H1 (cell line): Measurements from ENCODE around the gene NFIA. TPM values are rescaled to one million over a fixed set of nuclear protein-coding genes. Genes with fewer than 3 reads are reported as not detected.

Source experiments
- CTCF ChIA-PET: fragments of 300-600 bp; sonication (Branson Sonifier 250); formaldehyde crosslinking; loops from one replicate; lab custom pipeline; 2021; ENCODE audit not compliant: partially characterized antibody; lab: Charles Lee
- POLR2A ChIA-PET: fragments of 300-600 bp; sonication (Branson Sonifier 250); formaldehyde crosslinking; loops from one replicate; lab custom pipeline; 2021; ENCODE audit warnings: inconsistent platforms; ENCODE audit not compliant: partially characterized antibody; lab: Charles Lee
- DNase-seq, 2 experiments: peaks; one replicate each; pipeline versions ENCODE4 v3.0.0 to v3.0.0-alpha.2; 2010 to 2022; ENCODE audit warnings: low spot score in 2 of 2, low read depth in 1 of 2, mixed read lengths in 1 of 2
- FAIRE-seq: peaks from 2 replicates; lab custom pipeline; 2011; peaks lifted over from hg19 to GRCh38; lab: Jason Lieb, UNC
- H2AFZ ChIP-seq: 2 replicates; pipeline ENCODE4 v1.8.1; 2012; ENCODE audit warnings: low read length, inconsistent platforms
- H2AK5ac ChIP-seq: 2 replicates; pipeline ENCODE4 v1.6.1; 2013; ENCODE audit warnings: low read depth, low read length
- H2BK120ac ChIP-seq: replicated peaks from 2 replicates; pipeline ENCODE3; 2013; ENCODE audit warnings: low read depth, low read length, inconsistent platforms
- H2BK12ac ChIP-seq: 2 replicates; pipeline ENCODE4 v1.6.1; 2013; ENCODE audit warnings: low read depth, low read length
- H2BK15ac ChIP-seq: 2 replicates; pipeline ENCODE4 v1.6.1; 2013; ENCODE audit warnings: low read length
- H2BK20ac ChIP-seq: 2 replicates; pipeline ENCODE4 v1.6.1; 2013; ENCODE audit warnings: low read length
- H2BK5ac ChIP-seq: 2 replicates; pipeline ENCODE4 v1.6.1; 2013; ENCODE audit warnings: low read depth, low read length
- H3K14ac ChIP-seq: 2 replicates; pipeline ENCODE4 v1.6.1; 2013; ENCODE audit warnings: inconsistent platforms; ENCODE audit not compliant: insufficient read length
- H3K18ac ChIP-seq: 2 replicates; pipeline ENCODE4 v1.6.1; 2013; ENCODE audit warnings: low read length; ENCODE audit errors: extremely low read depth
- H3K23ac ChIP-seq: 2 replicates; pipeline ENCODE4 v1.6.1; 2013; ENCODE audit warnings: inconsistent platforms; ENCODE audit not compliant: insufficient read length
- H3K23me2 ChIP-seq: 2 replicates; pipeline ENCODE4 v1.6.1; 2013; ENCODE audit warnings: low read depth, low read length
- H3K27ac ChIP-seq: 2 replicates; pipeline ENCODE4 v1.6.1; 2011; ENCODE audit warnings: low read depth, low read length, inconsistent platforms
- H3K27me3 ChIP-seq, 4 experiments: replicated peaks in 1 of 4; 1 replicate in 1 of 4; 2 replicates in 3 of 4; pipeline versions ENCODE4 v1.6.1 to v1.8.1; 2011 to 2013; ENCODE audit warnings: low read length in 3 of 4, mild to moderate bottlenecking in 3 of 4, inconsistent platforms in 2 of 4, mixed read lengths in 2 of 4, moderate library complexity in 1 of 4; ENCODE audit not compliant: control insufficient read depth in 3 of 4, insufficient read depth in 3 of 4; ENCODE audit errors: extremely low read depth in 1 of 4
- H3K36me3 ChIP-seq, 4 experiments: 2 replicates each; pipeline versions ENCODE4 v1.6.1 to v1.8.1; 2011 to 2013; ENCODE audit warnings: mild to moderate bottlenecking in 4 of 4, low read length in 3 of 4, moderate library complexity in 2 of 4, control low read depth in 1 of 4, inconsistent platforms in 1 of 4; ENCODE audit not compliant: insufficient read depth in 4 of 4, control insufficient read depth in 2 of 4
- H3K4ac ChIP-seq: replicated peaks from 2 replicates; pipeline ENCODE3; 2013; ENCODE audit warnings: low read length, low read depth, mixed read lengths, inconsistent platforms; ENCODE audit not compliant: insufficient read length
- H3K4me1 ChIP-seq, 4 experiments: replicated peaks in 1 of 4; 1 replicate in 1 of 4; 2 replicates in 3 of 4; pipeline versions ENCODE4 v1.6.1 to v1.8.1; 2011 to 2013; ENCODE audit warnings: low read length in 3 of 4, inconsistent platforms in 2 of 4, mixed read lengths in 1 of 4; ENCODE audit not compliant: insufficient read depth in 4 of 4, control insufficient read depth in 3 of 4
- H3K4me2 ChIP-seq, 2 experiments: 2 replicates each; pipeline versions ENCODE4 v1.6.1 to v1.8.1; 2011 to 2013; ENCODE audit warnings: low read depth in 2 of 2, low read length in 2 of 2, control low read depth in 1 of 2, inconsistent platforms in 1 of 2, mild to moderate bottlenecking in 1 of 2; ENCODE audit not compliant: insufficient read depth in 1 of 2
- H3K4me3 ChIP-seq, 4 experiments: fragments of 200-600, 300-600 bp in 1 of 4; sonication (generic), shearing (Covaris generic), sonication (Bioruptor Twin) in 1 of 4; 2 replicates each; pipeline versions ENCODE4 v1.5.1 to v1.8.1; 2011 to 2016; ENCODE audit warnings: low read length in 4 of 4, low read depth in 3 of 4, control low read depth in 2 of 4, inconsistent platforms in 2 of 4, mild to moderate bottlenecking in 2 of 4, mixed read lengths in 1 of 4, moderate library complexity in 1 of 4; ENCODE audit not compliant: insufficient read depth in 2 of 4; ENCODE audit errors: extremely low read depth in 1 of 4
- H3K56ac ChIP-seq: replicated peaks from 2 replicates; pipeline ENCODE3; 2013; ENCODE audit warnings: low read depth, mild to moderate bottlenecking, mixed read lengths, low read length, inconsistent platforms; ENCODE audit not compliant: insufficient read length
- H3K79me1 ChIP-seq: 2 replicates; pipeline ENCODE4 v1.6.1; 2013; ENCODE audit warnings: low read depth, low read length, control low read depth
- H3K79me2 ChIP-seq, 2 experiments: 2 replicates each; pipeline versions ENCODE4 v1.6.1 to v1.8.1; 2012 to 2013; ENCODE audit warnings: low read length in 2 of 2, mild to moderate bottlenecking in 2 of 2, inconsistent platforms in 1 of 2; ENCODE audit not compliant: insufficient read depth in 2 of 2, control insufficient read depth in 1 of 2
- H3K9ac ChIP-seq, 4 experiments: replicated peaks in 1 of 4; 1 replicate in 1 of 4; 2 replicates in 3 of 4; pipeline versions ENCODE4 v1.6.1 to v1.8.1; 2011 to 2013; ENCODE audit warnings: low read depth in 3 of 4, low read length in 3 of 4, control low read depth in 2 of 4, mild to moderate bottlenecking in 2 of 4, moderate library complexity in 2 of 4, inconsistent platforms in 1 of 4; ENCODE audit errors: extremely low read depth in 1 of 4
- H3K9me3 ChIP-seq, 2 experiments: 2 replicates each; pipeline versions ENCODE4 v1.6.1 to v1.8.1; 2012 to 2013; ENCODE audit warnings: mild to moderate bottlenecking in 2 of 2, moderate library complexity in 2 of 2, control low read depth in 1 of 2, inconsistent platforms in 1 of 2, low read depth in 1 of 2, low read length in 1 of 2, mixed read lengths in 1 of 2; ENCODE audit not compliant: insufficient read depth in 2 of 2
- H4K20me1 ChIP-seq, 2 experiments: replicated peaks in 1 of 2; 2 replicates each; pipeline versions ENCODE3 to v1.8.1; 2011 to 2013; ENCODE audit warnings: inconsistent platforms in 2 of 2, low read length in 2 of 2, mild to moderate bottlenecking in 1 of 2; ENCODE audit not compliant: insufficient read depth in 2 of 2, control insufficient read depth in 1 of 2
- H4K5ac ChIP-seq: 2 replicates; pipeline ENCODE4 v1.6.1; 2013; ENCODE audit warnings: low read length, low read depth, mixed read lengths, inconsistent platforms; ENCODE audit not compliant: insufficient read length
- H4K8ac ChIP-seq: 2 replicates; pipeline ENCODE4 v1.8.0; 2013; ENCODE audit warnings: mild to moderate bottlenecking, moderate library complexity, low read length, inconsistent platforms; ENCODE audit not compliant: insufficient read depth; ENCODE audit errors: extremely low read depth
- H4K91ac ChIP-seq: replicated peaks from 2 replicates; pipeline ENCODE3; 2013; ENCODE audit warnings: low read length, mixed read lengths, inconsistent platforms; ENCODE audit not compliant: insufficient read length
- CBX8 ChIP-seq: fragments of 300-800, 300-1000 bp; sonication (generic); IDR thresholded peaks from 2 replicates; pipeline ENCODE4 v1.7.1; 2016; ENCODE audit warnings: low read depth, low read length, borderline replicate concordance
- JUN ChIP-seq: IDR thresholded peaks from 2 replicates; pipeline ENCODE4 v1.6.1; 2011; ENCODE audit warnings: low read depth, mild to moderate bottlenecking, improper control_type of control experiment, low read length
- RAD21 ChIP-seq, 2 experiments: IDR thresholded peaks in 1 of 2; conservative IDR thresholded peaks in 1 of 2; 2 replicates each; pipeline ENCODE4 v1.6.1; 2011; ENCODE audit warnings: low read depth in 2 of 2, low read length in 2 of 2, improper control_type of control experiment in 1 of 2, inconsistent platforms in 1 of 2, mild to moderate bottlenecking in 1 of 2, moderate library complexity in 1 of 2
- USF2 ChIP-seq: IDR thresholded peaks from 2 replicates; pipeline ENCODE4 v1.6.1; 2011; ENCODE audit warnings: low read length, improper control_type of control experiment
- polyA plus RNA-seq, 7 experiments: library from polyadenylated mRNA; depleted of rRNA in 3 of 7; stranded (reverse) in 5 of 7; unstranded in 2 of 7; fragments of >200 nt in 5 of 7; fragments of 200-250 nt in 2 of 7; gene quantifications; 1 replicate in 5 of 7; 2 replicates in 1 of 7; 4 replicates in 1 of 7; pipeline versions ENCODE4 v1.2.1 to v1.2.3, GENCODE V29; 2011 to 2013; ENCODE audit warnings: missing spikeins in 2 of 7, mixed read lengths in 2 of 7
- total RNA-seq: library from RNA; stranded (reverse); fragmentation: NEBNext Ultra II Directional; extraction: Animal tissue kit (Norgen Biotek cat#: 25700); gene quantifications from 2 replicates; pipeline ENCODE4 v1.2.1, GENCODE V29; 2021

NFIA gene
- total and polyA plus RNA-seq, 2 of the 8 experiments (the other 6 are each of a cell fraction or from before 2014, with no cell fraction given): 1.8 to 2.3 TPM

GRCh38 chr1:61131716-61132115 is 49.4 kb downstream of the NFIA start:
- Histone ChIP-seq H3K79me2 (no peaks in the 10 kb centered on the region), H3K9ac (no peak overlapping the region), H3K4me2 (no peak overlapping the region), H4K91ac (no peak overlapping the region), H4K5ac (no peak overlapping the region), H2BK5ac (no peak overlapping the region), H3K79me1 (no peaks in the 10 kb centered on the region), H2BK12ac (no peak overlapping the region), H3K23ac (no peak overlapping the region), H2AK5ac (no peak overlapping the region), H3K36me3 (no peaks in the 10 kb centered on the region), H3K27ac (no peak overlapping the region), H3K4me1 (no peaks in the 10 kb centered on the region), H3K9me3 (no peaks in the 10 kb centered on the region), H2BK120ac (no peak overlapping the region), H3K14ac (no peak overlapping the region), H3K4ac (no peak overlapping the region), H4K20me1 (no peaks in the 10 kb centered on the region), H2BK15ac (no peak overlapping the region), H3K27me3 (no peaks in the 10 kb centered on the region), H3K18ac (no peak overlapping the region), H4K8ac (no peak overlapping the region), H3K23me2 (no peaks in the 10 kb centered on the region), H3K4me3 (no peak overlapping the region), H2AFZ (no peak overlapping the region), H3K56ac (no peak overlapping the region), H2BK20ac (no peak overlapping the region)
- ChIA-PET CTCF (interaction anchor here (0.9 kb wide), 1 partner anchor 24 kb away, joined by 4 read pairs; no protein-coding TSS in a partner anchor), POLR2A (interaction anchor here (1.0 kb wide), 1 partner anchor 35 kb away, joined by 3 read pairs; no protein-coding TSS in a partner anchor)
- TF ChIP-seq CBX8 (no peak), RAD21 (IDR thresholded peaks at IDR 0.05 in 1 of 2, conservative IDR thresholded peaks at IDR 0.05 in 1 of 2; ENCODE audit: low read depth in 2 of 2, low read length in 2 of 2) (no peak), JUN (no peak), USF2 (no peak)
- FAIRE-seq (no peak), DNase-seq (no peak)
